Osteocyte (in vitro differentiated cells): ENCODE results near the gene NCR2. TPM values are rescaled to one million over a fixed set of nuclear protein-coding genes. Genes with fewer than 3 reads are reported as not detected.

Source experiments
- DNase-seq: peaks from one replicate; pipeline ENCODE4 v3.0.0; 2021; ENCODE audit warnings: mixed read lengths; ENCODE audit not compliant: unreplicated experiment; ENCODE audit errors: extremely low spot score
- H3K27ac Mint-ChIP-seq: one replicate; pipeline ENCODE4 v1.8.0; 2021; ENCODE audit warnings: mild to moderate bottlenecking, mixed read lengths; ENCODE audit not compliant: unreplicated experiment
- H3K27me3 Mint-ChIP-seq: one replicate; pipeline ENCODE4 v1.8.0; 2021; ENCODE audit warnings: mixed read lengths; ENCODE audit not compliant: unreplicated experiment
- H3K36me3 Mint-ChIP-seq: one replicate; pipeline ENCODE4 v1.8.0; 2021; ENCODE audit warnings: mixed read lengths; ENCODE audit not compliant: unreplicated experiment
- H3K4me1 Mint-ChIP-seq: one replicate; pipeline ENCODE4 v1.8.0; 2021; ENCODE audit warnings: mixed read lengths; ENCODE audit not compliant: unreplicated experiment
- H3K4me3 Mint-ChIP-seq: one replicate; pipeline ENCODE4 v1.8.0; 2021; ENCODE audit warnings: mild to moderate bottlenecking, moderate library complexity, mixed read lengths; ENCODE audit not compliant: unreplicated experiment
- H3K9me3 Mint-ChIP-seq: one replicate; pipeline ENCODE4 v1.8.0; 2021; ENCODE audit warnings: mixed read lengths; ENCODE audit not compliant: unreplicated experiment
- total RNA-seq: library from RNA; stranded (reverse); gene quantifications from 2 replicates; pipeline ENCODE4 v1.2.1, GENCODE V29; 2021
- TF ChIP-seq, protein P1 (sequence below): fragments of 200-600 bp; sonication (generic); IDR thresholded peaks from 2 replicates; pipeline ENCODE4 v1.5.0; 2021; ENCODE audit warnings: antibody characterized with exemption, mild to moderate bottlenecking, moderate library complexity

The NCR2 gene
- total RNA-seq, 1 donor from 2014 or later = not detected

DNA sequence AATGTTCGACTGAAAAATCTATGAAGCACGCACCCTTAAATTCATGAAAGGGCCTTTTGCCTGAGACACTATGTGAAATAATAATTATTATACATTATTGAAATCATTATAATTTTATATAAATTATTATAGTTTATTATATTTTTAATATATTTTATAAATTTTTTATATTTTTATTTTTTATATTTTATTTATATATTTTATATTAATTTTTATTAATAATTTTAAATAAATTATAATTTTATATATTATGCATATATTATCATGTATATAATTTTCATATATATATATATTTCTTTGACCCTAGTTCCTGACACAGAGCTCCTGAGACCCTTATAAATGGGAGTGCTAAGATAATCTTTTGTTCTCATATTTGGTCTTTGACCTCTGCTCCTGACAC is 13.5 kb downstream of the NCR2 start:
- no peak for DNase-seq
- H3K4me3 Mint-ChIP-seq = no peak overlapping the region
- H3K36me3 Mint-ChIP-seq = no peaks in the 10 kb centered on the region
- H3K9me3 Mint-ChIP-seq = peaks cover 13% of the 10 kb centered on the region
- H3K27me3 Mint-ChIP-seq = peaks cover 75% of the 10 kb centered on the region
- TF ChIP-seq, protein P1, sequence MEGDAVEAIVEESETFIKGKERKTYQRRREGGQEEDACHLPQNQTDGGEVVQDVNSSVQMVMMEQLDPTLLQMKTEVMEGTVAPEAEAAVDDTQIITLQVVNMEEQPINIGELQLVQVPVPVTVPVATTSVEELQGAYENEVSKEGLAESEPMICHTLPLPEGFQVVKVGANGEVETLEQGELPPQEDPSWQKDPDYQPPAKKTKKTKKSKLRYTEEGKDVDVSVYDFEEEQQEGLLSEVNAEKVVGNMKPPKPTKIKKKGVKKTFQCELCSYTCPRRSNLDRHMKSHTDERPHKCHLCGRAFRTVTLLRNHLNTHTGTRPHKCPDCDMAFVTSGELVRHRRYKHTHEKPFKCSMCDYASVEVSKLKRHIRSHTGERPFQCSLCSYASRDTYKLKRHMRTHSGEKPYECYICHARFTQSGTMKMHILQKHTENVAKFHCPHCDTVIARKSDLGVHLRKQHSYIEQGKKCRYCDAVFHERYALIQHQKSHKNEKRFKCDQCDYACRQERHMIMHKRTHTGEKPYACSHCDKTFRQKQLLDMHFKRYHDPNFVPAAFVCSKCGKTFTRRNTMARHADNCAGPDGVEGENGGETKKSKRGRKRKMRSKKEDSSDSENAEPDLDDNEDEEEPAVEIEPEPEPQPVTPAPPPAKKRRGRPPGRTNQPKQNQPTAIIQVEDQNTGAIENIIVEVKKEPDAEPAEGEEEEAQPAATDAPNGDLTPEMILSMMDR = no peak
- no peak overlapping the region for H3K27ac Mint-ChIP-seq
- no peaks in the 10 kb centered on the region for H3K4me1 Mint-ChIP-seq

DNA sequence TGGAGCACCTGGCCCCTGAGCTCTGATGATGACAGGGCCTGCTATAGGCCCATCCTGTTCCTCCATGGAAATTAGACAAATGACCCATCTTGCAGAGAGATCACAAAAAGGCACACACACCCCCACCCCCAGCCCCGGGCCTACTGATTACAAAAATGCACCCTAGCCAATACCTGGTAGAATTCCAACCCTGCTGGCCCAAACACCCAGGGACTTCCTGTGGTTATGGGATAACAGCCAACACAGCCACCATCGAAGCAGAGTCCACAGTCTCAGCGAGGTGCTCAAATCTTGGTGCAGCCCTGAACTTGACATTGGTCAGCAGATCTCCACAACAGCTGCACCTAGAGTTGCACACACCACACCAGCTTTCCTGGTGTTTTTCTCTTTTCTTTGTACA is 17.0 kb downstream of the NCR2 start:
- H3K4me1 Mint-ChIP-seq = no peaks in the 10 kb centered on the region
- peaks cover 80% of the 10 kb centered on the region for H3K27me3 Mint-ChIP-seq
- TF ChIP-seq, protein P1 = no peak
- peak; percentile 78 for DNase-seq
- no peaks in the 10 kb centered on the region for H3K36me3 Mint-ChIP-seq
- peaks cover 13% of the 10 kb centered on the region for H3K9me3 Mint-ChIP-seq
- H3K4me3 Mint-ChIP-seq = no peak overlapping the region
- H3K27ac Mint-ChIP-seq = no peak overlapping the region

DNA sequence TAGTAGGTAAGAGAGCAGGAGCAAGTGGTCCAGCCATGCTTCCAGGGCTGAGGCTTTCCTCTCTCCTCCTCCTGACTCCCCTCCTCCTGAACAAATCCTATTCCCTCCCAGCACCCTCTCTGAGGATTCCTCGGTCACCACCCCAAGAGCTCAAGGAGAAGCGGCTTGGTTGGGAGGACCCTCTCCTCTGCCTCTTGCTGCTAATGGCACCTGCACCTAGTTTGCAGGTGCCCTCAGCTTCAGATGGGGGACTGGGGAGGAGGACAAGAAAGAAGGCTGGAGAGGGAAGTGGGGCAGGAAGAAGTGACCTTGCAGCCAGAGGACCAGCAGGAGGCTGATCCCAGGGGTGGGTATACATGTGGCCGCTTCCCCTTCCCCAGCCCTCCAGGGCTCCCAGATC is 17.5 kb downstream of the NCR2 start:
- Mint-ChIP-seq H3K27ac (no peak overlapping the region), H3K36me3 (no peaks in the 10 kb centered on the region), H3K27me3 (peaks cover 83% of the 10 kb centered on the region), H3K4me1 (no peaks in the 10 kb centered on the region), H3K9me3 (peaks cover 9% of the 10 kb centered on the region), H3K4me3 (no peak overlapping the region)
- peak; percentile 62 for DNase-seq
- TF ChIP-seq, protein P1 = no peak

DNA sequence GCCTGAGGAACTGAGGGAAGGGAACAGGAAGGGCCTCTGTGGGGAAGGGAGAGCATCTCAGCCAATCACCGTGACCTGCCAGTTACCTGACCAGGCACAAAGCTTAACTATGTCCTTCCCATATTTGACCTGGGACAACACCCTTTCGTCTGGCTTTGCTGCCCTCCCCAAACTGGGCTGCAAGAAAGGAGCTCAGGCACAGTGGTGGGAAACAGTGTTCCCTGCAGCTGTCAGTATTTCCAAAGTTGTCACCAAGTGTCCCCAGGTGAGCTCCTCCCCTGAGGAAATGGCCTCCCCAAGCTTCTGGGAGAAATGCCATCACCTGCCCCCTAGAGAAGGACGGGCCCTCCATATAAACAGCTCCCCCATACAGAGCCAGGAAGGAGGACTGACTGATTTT is 17.9 kb downstream of the NCR2 start:
- Mint-ChIP-seq H3K4me3 (no peak overlapping the region), H3K27ac (no peak overlapping the region), H3K36me3 (no peaks in the 10 kb centered on the region), H3K27me3 (peaks cover 84% of the 10 kb centered on the region), H3K4me1 (no peaks in the 10 kb centered on the region), H3K9me3 (peaks cover 5% of the 10 kb centered on the region)
- TF ChIP-seq, protein P1 = no peak
- peak; percentile 19 for DNase-seq

DNA sequence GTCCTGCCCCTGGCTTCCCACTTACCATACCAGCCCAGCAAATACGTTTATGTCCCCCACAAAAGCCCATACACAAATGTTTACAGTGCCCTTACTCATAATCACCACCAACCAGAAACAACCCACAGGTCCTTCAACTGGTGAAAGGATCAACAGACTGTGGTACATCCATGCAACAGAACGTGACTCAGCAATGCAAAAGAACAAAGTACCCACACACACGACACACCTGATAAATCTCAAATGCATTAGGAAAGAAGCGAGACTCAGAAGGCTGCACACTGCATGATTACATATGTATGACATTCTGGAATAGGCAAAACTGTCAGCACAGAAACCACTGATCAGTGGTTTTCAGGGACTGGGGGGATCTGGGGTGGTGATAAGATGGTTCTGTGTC is 20.5 kb downstream of the NCR2 start:
- H3K27me3 Mint-ChIP-seq = peaks cover 72% of the 10 kb centered on the region
- no peak overlapping the region for H3K4me3 Mint-ChIP-seq
- H3K4me1 Mint-ChIP-seq = no peaks in the 10 kb centered on the region
- H3K27ac Mint-ChIP-seq = no peak overlapping the region
- DNase-seq = peak; percentile 38
- H3K9me3 Mint-ChIP-seq = peaks cover 11% of the 10 kb centered on the region
- H3K36me3 Mint-ChIP-seq = no peaks in the 10 kb centered on the region
- TF ChIP-seq, protein P1 = no peak
